ENCODE data around the gene TOPBP1.
A peak's percentile ranks its signal among the peaks of the same experiment; 100 is the strongest.
"Not testable (repeated sequence)": the region's sequence is repeated elsewhere in the genome, so short reads cannot be mapped to it uniquely, and the experiment has no call there.

TOPBP1 gene

GRCh38 chr3:133570139-133570936 lies 91.4 kb downstream of the TOPBP1 start:
- in situ Hi-C loops (cut with HindIII; ENCODE audit: low sequenced_read_pairs): no loop called here
- DNase-seq (ENCODE audit: low read depth, low spot score): peak; percentile 89
- TF ChIP-seq CTCF (IDR thresholded peaks at IDR 0.05; ENCODE audit: low read depth, low read length): no peak
- H3K4me3 ChIP-seq (ENCODE audit: low read depth, low read length): no peak overlapping the region

- peak; percentile 87 for DNase-seq (ENCODE audit: low read depth, low spot score)
- in situ Hi-C loops (cut with HindIII; ENCODE audit: low sequenced_read_pairs): no loop called here
- no peak overlapping the region for H3K4me3 ChIP-seq (ENCODE audit: low read depth, low read length)
Measured at GRCh38 chr3:133568294-133569014, 93.3 kb downstream of the TOPBP1 start.

GRCh38 chr3:133563816-133564215 lies 97.9 kb downstream of the TOPBP1 start:
- in situ Hi-C loops (cut with HindIII; ENCODE audit: low sequenced_read_pairs): no loop called here
- no peak for DNase-seq (ENCODE audit: low read depth, low spot score)
- TF ChIP-seq CTCF (IDR thresholded peaks at IDR 0.05; ENCODE audit: low read depth, low read length): no peak
- no peak overlapping the region for H3K4me3 ChIP-seq (ENCODE audit: low read depth, low read length)

More at GRCh38 chr3:133568294-133569014, 93.3 kb downstream of the TOPBP1 start:
- no peak for TF ChIP-seq CTCF (IDR thresholded peaks at IDR 0.05; ENCODE audit: low read depth, low read length)

- TF ChIP-seq CTCF (IDR thresholded peaks at IDR 0.05; ENCODE audit: low read depth, low read length): no peak
- no peak for DNase-seq (ENCODE audit: low read depth, low spot score)
Measured at GRCh38 chr3:133563186-133563591, 98.6 kb downstream of the TOPBP1 start.

GRCh38 chr3:133562376-133562775 lies 99.4 kb downstream of the TOPBP1 start:
- no peak overlapping the region for H3K4me3 ChIP-seq (ENCODE audit: low read depth, low read length)
- TF ChIP-seq CTCF (IDR thresholded peaks at IDR 0.05; ENCODE audit: low read depth, low read length): no peak
- in situ Hi-C loops (cut with HindIII; ENCODE audit: low sequenced_read_pairs): no loop called here
- no peak for DNase-seq (ENCODE audit: low read depth, low spot score)

More at GRCh38 chr3:133563186-133563591, 98.6 kb downstream of the TOPBP1 start:
- in situ Hi-C loops (cut with HindIII; ENCODE audit: low sequenced_read_pairs): no loop called here
- no peak overlapping the region for H3K4me3 ChIP-seq (ENCODE audit: low read depth, low read length)

- no peak for TF ChIP-seq CTCF (IDR thresholded peaks at IDR 0.05; ENCODE audit: low read depth, low read length)
- no peak for DNase-seq (ENCODE audit: low read depth, low spot score)
- no peak overlapping the region for H3K4me3 ChIP-seq (ENCODE audit: low read depth, low read length)
- in situ Hi-C loops (cut with HindIII; ENCODE audit: low sequenced_read_pairs): no loop called here
Measured at GRCh38 chr3:133561679-133562078, 100.1 kb downstream of the TOPBP1 start.

- DNase-seq (ENCODE audit: low read depth, low spot score); H3K4me3 ChIP-seq (ENCODE audit: low read depth, low read length); in situ Hi-C loops (cut with HindIII; ENCODE audit: low sequenced_read_pairs): not testable (repeated sequence)
Measured at GRCh38 chr3:133551589-133551988, 110.2 kb downstream of the TOPBP1 start.

Data from astrocyte of the spinal cord (primary cell).